PC-9 (cell line): ENCODE data around the gene EFNA3.

Experiments
- CTCF ChIP-seq: fragments of 200-600 bp; sonication (generic); conservative IDR thresholded peaks from 2 replicates; pipeline ENCODE4 v1.6.1; 2017; ENCODE audit warnings: mixed run types, antibody characterized with exemption, mild to moderate bottlenecking, moderate library complexity
- EZH2 ChIP-seq: fragments of 200-600 bp; sonication (generic); IDR thresholded peaks from 2 replicates; pipeline ENCODE4 v1.8.0; 2017; ENCODE audit warnings: antibody characterized with exemption, low read depth

GRCh38 chr1:155066777-155067176, 11.9 kb upstream of the EFNA3 start:
- TF ChIP-seq CTCF (no peak), EZH2 (no peak)
